DLD1 (cell line): ENCODE measurements around the gene IQCN.

ENCODE experiments used
- in situ Hi-C: cut with HindIII; loops from 2 replicates; pipeline ENCODE4 v1.10.0; 2017; ENCODE audit warnings: low sequenced_read_pairs

Gene IQCN

GRCh38 chr19:18307271-18307681, 33.0 kb upstream of the IQCN start:
- in situ Hi-C loops, result no loop called here

GRCh38 chr19:18306888-18307260, 32.6 kb upstream of the IQCN start:
- in situ Hi-C loops, result no loop called here

GRCh38 chr19:18306209-18306887, 32.1 kb upstream of the IQCN start:
- in situ Hi-C loops, result no loop called here

DNA sequence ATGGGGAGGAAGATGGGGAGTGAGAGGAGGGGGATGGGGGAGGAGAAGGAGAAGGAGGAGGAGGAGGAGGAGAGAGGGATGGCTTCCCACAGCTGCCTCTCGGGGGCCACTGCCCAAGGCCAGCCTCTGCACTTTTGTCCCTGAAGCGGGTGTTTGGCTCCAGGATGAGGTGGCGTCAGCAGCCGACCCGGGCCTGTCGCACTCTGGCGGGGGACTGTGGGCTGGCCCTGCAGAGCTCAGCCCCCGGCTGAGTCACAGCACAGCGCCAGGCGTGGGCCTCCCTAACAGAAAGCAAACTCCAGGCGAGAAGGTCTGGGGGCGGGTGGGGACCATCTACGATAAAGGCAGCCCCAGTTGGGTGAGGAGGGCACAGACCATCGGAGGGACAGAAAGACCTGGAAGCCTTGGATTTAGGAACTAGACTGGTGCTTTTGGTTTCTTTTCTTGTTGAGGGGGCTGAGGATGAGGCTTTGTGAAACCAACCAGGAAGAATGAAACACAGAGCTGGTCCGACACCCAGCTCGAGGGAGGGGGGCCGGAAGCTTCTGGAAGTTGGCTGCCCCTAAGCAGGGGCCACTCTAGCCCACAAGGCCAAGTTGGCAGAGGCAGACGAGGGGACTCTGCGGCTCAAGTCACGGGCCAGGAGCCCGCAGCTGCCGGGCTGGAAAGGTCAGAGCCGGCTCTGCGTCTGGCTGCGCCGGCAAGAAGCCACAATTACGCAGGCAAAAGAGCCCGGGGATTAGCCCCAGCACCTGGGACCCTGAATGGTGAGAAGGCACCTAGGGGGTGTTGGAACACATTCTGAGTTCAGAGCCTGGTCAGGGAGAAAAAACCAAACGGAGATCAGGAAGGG, 30.4 kb upstream of the IQCN start:
- in situ Hi-C loops, result no loop called here

DNA sequence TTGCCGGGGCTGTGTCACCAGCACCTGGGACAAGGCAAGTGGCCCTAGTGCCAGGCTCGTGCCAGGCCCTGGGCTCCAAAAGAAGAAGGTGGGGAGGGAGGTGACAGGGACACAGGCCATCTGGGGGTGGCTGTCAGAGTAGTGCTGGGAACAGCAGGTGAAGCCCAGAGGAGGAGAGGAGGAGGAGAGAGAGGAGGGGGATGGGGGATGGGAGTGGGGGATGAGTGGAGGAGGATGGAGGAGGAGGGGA, 29.9 kb upstream of the IQCN start:
- in situ Hi-C loops, result no loop called here

GRCh38 chr19:18301718-18302111, 27.5 kb upstream of the IQCN start:
- in situ Hi-C loops, result no loop called here

DNA sequence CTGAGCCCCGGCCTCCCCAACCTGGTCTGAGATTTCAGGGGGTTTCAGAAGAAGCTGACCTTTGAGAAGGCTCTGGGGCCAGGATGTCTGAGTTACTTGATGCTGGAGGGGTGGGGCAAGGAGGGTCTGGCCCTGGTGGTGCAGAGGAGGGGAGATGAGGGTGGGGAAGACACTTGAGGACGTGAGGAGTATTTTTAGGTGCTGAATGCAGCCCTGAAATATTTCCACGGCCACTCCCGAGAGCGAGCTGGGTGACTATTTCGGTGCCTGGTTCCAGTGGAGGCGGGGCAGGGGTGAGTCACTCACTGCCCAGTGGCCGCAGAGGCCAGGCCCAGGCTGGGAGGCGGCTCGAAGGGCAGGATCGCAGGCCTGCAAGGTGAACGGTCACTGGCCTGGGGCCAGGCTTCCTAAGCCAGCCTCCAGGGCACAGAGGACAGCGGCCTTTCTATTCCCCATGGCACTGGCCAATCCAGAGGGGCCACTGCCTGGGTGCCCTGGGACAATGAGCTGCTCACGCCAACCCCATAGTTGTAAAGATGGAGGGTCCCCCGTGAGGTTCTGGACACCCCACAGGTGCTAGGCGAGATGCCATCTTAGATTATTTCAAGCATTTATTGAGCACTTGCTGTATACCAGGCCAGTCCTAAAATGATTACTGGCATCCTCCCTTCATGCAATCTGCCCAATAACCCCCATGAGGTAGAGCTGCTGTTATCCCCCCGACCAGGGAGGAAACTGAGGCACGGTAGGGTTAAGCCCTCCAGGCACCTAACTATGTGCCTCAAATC, 26.9 kb upstream of the IQCN start:
- in situ Hi-C loops, result no loop called here

DNA sequence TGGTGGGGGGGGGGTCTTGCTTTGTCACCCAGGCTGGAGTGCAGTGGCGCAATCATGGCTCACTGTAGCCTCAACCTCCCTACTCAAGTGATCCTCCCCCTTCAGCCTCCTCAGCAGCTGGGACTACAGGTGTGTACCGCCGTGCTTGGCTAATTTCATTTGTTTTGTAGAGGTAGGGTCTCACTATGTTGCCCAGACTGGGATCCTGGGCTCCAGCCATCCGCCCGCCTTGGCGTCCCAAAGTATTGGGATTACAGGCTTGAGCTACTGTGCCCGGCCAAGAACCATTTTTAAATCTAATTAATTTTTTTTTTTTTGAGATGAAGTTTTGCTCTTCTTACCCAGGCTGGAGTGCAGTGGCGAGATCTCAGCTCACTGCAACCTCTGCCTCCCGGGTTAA, 25.4 kb upstream of the IQCN start:
- in situ Hi-C loops, result no loop called here

DNA sequence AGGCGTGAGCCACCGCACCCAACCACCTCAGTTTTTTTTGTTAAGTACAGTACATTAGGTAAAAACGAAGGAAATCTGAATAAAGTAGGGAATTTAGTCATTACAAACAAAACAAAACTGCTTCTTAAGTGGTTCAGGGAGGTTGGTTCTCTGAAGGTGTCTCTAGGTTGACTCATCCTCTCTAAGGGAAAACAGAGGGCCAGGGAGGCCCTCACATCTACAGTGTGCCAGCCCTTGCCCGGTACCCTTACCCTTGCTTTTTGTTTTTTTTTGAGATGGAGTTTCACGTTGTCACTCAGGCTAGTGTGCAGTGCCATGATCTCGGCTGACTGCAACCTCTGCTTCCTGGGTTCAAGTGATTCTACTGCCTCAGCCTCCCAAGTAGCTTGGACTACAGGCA, 24.3 kb upstream of the IQCN start:
- in situ Hi-C loops, result no loop called here

DNA sequence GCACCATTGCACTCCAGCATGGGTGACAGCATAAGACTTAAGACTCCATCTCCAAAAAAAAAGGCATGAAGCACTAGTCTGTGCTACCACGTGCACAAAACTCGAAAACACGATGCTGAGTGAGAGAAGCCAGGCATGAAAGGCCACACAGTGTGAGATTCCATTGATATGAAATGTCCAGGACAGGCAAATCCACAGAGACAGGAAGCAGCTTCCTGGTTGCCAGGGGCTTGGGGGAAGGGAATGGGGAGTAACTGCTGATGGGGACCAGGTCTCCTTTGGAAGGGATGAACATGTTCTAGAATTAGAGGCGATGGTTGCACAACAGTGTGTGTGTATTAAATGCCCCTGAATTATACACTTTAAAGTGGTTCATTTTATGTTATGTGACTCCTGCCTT, 23.1 kb upstream of the IQCN start:
- in situ Hi-C loops, result no loop called here

GRCh38 chr19:18295034-18295451, 20.8 kb upstream of the IQCN start:
- in situ Hi-C loops, result no loop called here

DNA sequence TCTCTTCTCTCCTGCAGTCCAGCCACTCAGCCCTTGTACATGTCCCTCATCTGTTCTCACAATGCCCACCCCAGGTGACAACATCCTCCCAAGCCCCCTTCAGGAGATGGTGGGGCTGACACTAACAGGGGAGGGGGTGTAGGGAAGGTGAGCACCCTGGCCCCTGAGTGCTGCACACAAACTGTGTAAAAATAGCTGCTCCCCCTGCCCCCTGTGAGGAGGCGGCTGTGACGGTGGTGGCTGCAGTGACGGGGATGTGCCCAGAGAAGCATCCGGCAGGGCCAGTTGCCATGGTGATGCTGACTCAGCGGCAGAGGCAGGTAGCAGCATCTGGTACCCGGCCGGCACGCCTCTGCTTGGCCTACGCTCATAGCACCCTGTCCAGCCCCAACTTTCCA, 20.2 kb upstream of the IQCN start:
- in situ Hi-C loops, result no loop called here

DNA sequence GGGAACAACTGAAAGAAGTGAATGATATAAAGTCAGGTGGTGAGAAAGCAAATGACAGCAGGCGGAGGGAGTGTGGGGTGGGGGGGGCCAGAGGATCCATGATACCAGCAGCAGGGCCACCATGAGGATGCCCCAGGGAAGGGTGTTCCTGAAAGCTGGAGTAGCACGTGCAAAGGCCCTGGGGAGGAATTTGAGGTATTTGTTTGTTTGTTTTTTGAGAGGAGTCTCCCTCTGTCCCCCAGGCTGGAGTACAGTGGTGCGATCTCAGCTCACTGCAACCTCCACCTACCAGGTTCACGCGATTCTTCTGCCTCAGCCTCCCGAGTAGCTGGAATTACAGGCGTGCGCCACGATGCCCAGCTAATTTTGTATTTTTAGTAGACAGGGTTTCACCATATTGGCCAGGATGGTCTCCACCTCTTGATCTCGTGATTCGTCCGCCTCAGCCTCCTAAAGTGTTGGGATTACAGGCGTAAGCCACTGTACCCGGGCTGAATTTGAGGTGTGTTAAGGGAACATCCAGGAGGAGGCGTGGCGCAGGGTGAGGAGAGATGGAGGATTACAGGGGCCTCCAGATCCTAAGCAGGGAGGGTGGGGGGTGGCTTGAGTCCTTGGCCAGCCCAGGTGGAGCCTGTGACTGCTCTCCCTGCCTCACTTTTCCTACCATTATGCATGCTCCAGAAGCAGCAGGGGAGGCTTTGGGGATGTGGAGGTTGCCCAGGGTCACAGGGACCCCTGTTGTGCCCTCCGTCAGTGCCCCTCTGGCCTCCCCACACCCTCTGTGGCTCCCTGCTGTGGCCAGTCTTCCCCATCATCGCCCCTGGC, 19.6 kb upstream of the IQCN start:
- in situ Hi-C loops, result no loop called here

GRCh38 chr19:18292810-18293641, 18.8 kb upstream of the IQCN start:
- in situ Hi-C loops, result no loop called here

DNA sequence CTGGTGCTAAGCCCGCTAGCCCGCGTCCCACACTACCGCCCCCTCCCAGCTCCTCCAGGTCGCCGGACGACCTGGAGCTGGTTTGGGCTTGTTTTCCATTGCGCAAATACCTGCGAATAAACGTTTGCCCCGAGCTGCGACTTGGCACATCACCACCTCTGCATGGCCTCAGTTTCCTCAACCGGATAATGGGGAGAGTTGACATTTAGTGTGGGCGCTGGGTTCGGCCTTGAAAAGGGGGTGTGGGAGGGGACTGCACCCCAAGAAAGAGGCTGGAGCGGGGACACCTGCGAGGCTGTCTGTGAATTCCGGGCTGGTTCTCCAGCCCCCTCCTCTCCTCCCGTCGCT, 18.2 kb upstream of the IQCN start:
- in situ Hi-C loops, result no loop called here

DNA sequence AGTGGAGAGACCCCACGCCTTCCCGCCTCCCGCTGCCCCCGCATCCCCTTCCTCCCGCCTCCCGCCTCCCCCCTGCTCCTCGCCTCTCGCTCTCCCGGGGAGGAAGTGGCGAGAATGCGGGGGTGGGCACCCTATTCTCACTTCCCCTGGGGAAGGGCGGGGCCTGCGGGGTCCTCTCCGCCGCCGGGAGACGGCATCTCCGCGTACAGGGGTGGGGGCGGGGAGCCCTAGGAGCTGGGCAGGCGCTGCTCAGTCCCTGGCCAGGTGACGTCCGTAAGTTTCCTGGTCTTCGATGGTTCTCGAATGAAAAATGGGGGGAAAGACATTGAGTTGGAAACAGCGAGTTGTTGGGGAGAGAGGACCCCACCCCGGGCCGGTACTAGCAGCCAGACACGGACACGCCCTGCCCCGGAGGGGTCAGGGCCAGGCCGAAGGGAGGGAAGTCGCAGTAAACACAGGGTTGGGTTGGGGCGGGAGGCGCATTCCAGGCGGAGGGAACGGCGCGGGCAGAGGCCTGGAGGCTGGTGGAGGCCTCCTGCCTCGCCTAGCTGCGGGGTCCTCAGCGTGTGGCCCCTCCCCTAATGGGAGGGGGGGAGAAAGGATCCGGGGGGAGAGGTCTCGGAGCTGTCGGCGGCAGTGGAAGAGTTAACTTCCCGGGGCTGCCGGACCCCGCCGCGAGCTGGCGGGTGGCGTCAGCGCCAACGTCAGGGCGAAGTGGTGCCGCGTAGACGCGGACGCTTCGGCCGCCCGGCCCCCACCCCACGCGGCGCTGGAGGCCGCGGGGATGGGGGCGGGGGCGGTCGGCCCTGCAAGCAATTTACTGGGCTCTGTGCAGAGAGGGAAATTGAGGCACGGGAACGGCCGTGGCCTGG, 17.6 kb upstream of the IQCN start:
- in situ Hi-C loops, result no loop called here

- in situ Hi-C loops, result no loop called here
Measured at GRCh38 chr19:18291019-18291524, 16.8 kb upstream of the IQCN start.

- in situ Hi-C loops, result no loop called here
Measured at GRCh38 chr19:18290302-18291018, 16.2 kb upstream of the IQCN start.
